Stimulated activated naive CD8-positive, alpha-beta T cell treated with anti-CD3 and anti-CD28 coated beads, Interleukin-15, Interleukin-2, amounts not matched to agents 100 ng/mL and 50 ng/mL, for 24 hours (primary cell): ENCODE measurements around the gene SLC25A40.
"Not testable (repeated sequence)": the region's sequence is repeated elsewhere in the genome, so short reads cannot be mapped to it uniquely, and the experiment has no call there.

Experiments
- H3K27ac Mint-ChIP-seq: one replicate; pipeline ENCODE4 v1.8.0; 2021; ENCODE audit warnings: mild to moderate bottlenecking, mixed read lengths
- H3K27me3 Mint-ChIP-seq: one replicate; pipeline ENCODE4 v1.8.0; 2021; ENCODE audit warnings: mixed read lengths
- H3K36me3 Mint-ChIP-seq: one replicate; pipeline ENCODE4 v1.8.0; 2021; ENCODE audit warnings: low read depth, mixed read lengths
- H3K4me1 Mint-ChIP-seq: one replicate; pipeline ENCODE4 v1.8.0; 2021; ENCODE audit warnings: low read depth, mixed read lengths
- H3K4me3 Mint-ChIP-seq: one replicate; pipeline ENCODE4 v1.8.0; 2021; ENCODE audit warnings: mild to moderate bottlenecking, mixed read lengths
- H3K9me3 Mint-ChIP-seq: one replicate; pipeline ENCODE4 v1.8.0; 2021; ENCODE audit warnings: mixed read lengths

Gene SLC25A40

DNA sequence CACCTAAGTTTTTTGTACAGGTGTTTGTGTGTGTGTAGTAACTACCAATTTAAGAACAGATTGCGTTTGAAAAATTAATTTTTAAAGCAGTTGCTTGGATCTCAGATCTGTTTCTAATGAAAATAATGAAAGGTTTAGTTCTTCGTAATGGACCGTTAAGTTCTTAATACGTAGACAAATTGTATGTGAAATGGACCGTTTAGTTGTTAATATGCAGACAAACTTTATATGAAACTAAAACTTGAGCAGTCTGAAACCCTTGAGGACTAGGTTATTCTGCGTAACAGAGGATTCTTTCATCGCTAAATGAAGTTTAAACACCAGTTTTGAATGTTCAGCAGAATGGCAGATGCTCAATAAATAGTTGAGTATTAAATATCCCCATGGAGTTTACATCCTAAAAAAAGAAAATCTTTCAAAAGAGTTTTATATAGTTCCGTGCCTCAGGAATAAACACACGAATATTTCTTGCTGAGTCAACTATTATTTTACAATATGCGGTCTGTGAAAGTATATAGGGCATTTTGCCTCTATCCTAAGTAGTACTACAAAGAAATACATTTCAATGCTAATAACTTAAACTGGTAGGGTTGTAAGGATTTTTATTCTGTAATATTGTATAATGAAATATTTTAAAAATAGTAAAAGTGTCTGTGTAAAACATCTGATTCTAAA lies 1.3 kb upstream of the SLC25A40 start:
- H3K36me3 Mint-ChIP-seq = peaks cover 58% of the 10 kb centered on the region
- peak overlapping the region; percentile 89 for H3K4me3 Mint-ChIP-seq
- peak overlapping the region; percentile 92 for H3K27ac Mint-ChIP-seq
- H3K9me3 Mint-ChIP-seq = peaks cover 4% of the 10 kb centered on the region
- no peaks in the 10 kb centered on the region for H3K27me3 Mint-ChIP-seq
- peaks cover 52% of the 10 kb centered on the region for H3K4me1 Mint-ChIP-seq

DNA sequence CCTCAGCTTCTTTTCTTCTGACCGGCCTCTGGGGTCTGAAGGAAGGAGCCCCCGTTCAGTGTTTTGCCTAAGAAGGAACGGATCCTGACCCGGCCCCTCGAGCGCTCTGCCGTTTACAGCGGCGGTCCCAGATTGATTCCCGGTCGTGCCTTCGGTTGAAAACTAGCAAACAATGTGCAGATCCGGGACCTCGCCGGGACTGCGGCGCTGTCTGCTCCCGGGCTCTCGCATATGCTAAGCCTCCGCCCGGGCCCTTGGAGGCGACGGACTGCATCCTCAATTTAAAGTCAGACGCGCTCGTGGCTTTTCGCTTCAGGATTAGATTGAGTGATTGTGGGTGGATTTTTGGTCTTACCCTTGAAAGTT lies 692 bp upstream of the SLC25A40 start:
- H3K36me3 Mint-ChIP-seq = peaks cover 58% of the 10 kb centered on the region
- peaks cover 11% of the 10 kb centered on the region for H3K9me3 Mint-ChIP-seq
- H3K27me3 Mint-ChIP-seq = no peaks in the 10 kb centered on the region
- H3K4me3 Mint-ChIP-seq = peak overlapping the region; percentile 89
- H3K4me1 Mint-ChIP-seq = peaks cover 58% of the 10 kb centered on the region
- peak overlapping the region; percentile 92 for H3K27ac Mint-ChIP-seq

DNA sequence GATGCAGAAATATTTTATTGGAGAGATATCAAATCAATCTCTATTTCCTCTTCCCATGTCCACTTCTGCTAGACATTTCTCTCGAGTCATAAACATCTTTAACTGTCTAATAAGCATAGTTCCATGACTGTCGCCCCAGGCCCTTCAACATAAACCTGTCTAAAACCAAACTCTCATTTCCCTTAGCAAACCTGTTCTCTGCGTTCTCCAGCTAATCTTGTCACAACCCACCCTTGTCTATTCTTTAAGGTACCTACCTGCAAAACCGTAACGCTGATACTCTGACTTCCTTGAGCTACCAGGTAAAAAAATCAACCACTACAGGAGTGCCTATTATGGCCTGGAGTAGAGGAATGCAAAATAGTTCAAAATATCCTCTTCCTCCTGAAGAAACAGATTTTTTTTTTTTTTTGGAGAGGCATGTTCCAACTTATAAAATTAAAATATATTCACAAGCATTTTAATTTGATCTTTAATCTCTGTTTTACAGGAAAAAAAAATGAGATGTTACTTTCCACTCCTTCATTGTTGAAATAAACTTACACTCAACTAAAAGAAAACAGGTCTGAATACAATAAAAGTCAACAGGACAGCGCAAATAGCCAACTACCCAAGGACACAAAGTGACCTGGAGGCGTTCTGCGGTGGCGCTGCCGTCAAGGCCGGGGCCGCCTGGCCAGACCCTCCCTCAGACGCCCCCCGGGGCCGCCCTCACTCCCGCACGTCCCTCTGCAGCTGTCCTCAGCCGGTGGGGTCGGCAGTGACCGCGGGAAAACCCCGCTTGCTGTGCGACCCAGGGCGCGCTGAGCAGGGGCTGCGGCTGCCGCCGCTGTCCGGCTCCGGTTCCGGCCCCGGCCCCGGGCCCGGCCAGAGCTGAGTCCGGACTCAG lies 765 bp downstream of the SLC25A40 start:
- Mint-ChIP-seq H3K9me3 (peaks cover 22% of the 10 kb centered on the region), H3K4me3 (peak overlapping the region; percentile 89), H3K4me1 (peaks cover 53% of the 10 kb centered on the region), H3K27ac (peak overlapping the region; percentile 56), H3K36me3 (peaks cover 59% of the 10 kb centered on the region), H3K27me3 (no peaks in the 10 kb centered on the region)

DNA sequence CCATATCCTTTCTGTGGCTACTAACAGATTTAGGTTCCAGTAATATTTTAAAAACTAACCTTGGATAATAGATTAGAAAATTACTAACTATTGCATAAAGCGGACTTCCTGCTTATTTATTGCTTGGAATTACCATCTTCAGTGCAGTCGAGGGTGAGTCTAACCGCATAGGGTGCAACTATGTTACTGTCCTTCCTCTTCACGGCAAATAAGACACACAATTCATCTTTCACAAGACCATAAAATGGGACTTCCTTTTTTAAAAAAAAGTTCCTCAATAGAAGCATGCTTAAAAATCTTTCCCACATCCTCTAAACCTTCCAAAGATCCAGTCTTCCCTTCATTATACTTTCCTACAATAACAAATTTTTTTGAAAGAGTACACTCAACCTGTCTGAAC lies 2.1 kb downstream of the SLC25A40 start:
- peak overlapping the region; percentile 3 for H3K27ac Mint-ChIP-seq
- H3K27me3 Mint-ChIP-seq = no peaks in the 10 kb centered on the region
- H3K4me1 Mint-ChIP-seq = peaks cover 44% of the 10 kb centered on the region
- H3K4me3 Mint-ChIP-seq = peak overlapping the region; percentile 89
- peaks cover 22% of the 10 kb centered on the region for H3K9me3 Mint-ChIP-seq
- peaks cover 57% of the 10 kb centered on the region for H3K36me3 Mint-ChIP-seq

DNA sequence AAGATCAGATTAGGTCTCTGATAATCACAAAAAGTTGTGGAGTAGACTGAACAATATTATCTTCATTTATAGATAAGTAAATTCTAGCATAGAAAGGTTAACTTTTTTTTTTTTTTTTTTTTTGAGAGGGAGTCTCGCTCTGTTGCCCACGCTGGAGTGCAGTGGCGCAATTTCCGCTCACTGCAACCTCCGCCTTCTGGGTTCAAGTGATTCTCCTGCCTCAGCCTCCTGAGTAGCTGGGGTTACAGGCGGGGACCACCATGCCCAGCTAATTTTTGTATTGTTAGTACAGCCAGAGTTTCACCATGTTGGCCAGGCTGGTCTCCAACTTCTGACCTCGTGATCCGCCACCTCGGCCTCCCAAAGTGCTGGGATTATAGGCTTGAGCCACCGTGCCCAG lies 2.8 kb downstream of the SLC25A40 start:
- H3K27ac Mint-ChIP-seq, H3K4me3 Mint-ChIP-seq, H3K27me3 Mint-ChIP-seq: not testable (repeated sequence)
- Mint-ChIP-seq H3K36me3 (peaks cover 57% of the 10 kb centered on the region), H3K9me3 (peaks cover 22% of the 10 kb centered on the region), H3K4me1 (peaks cover 37% of the 10 kb centered on the region)

DNA sequence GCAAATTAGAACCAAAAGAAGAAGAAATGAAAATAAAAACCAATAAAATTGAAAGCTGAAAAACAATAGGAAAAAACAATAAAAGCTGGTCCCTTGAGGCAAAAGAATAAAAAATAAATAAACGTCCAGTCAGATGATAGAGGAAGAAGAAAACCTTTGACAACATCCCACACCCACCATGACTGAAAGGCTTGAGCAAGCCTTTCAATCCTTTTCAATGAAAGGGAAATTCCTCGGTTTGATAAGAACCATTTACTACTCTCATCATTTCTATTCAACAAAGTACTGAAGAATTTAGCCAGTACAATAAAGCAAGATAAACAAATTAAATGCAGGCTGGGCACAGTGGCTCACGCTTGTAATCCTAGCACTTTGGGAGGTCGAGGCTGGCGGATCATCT lies 3.8 kb downstream of the SLC25A40 start:
- H3K27ac Mint-ChIP-seq = no peak overlapping the region
- H3K4me1 Mint-ChIP-seq = peaks cover 32% of the 10 kb centered on the region
- H3K9me3 Mint-ChIP-seq = peaks cover 22% of the 10 kb centered on the region
- peaks cover 61% of the 10 kb centered on the region for H3K36me3 Mint-ChIP-seq
- no peak overlapping the region for H3K4me3 Mint-ChIP-seq
- H3K27me3 Mint-ChIP-seq = no peaks in the 10 kb centered on the region

DNA sequence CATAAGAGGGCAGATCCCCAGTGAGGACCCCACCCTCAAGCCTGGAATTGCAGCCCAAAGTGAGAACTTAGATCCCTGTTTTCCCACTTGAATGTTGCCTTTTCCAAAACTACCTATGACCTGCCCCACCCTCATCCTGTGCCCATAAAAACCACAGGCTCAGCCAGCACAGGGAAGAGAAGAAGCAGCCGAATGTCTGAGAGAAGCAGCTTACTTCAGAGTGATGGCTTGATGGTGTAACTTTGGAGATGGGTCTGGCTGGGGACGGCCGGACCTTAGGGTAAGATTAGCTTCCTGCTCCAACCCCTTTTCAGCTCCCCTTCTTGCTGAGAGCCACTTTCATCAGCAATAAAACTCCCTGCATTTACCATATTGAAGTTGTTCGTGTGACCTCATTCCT lies 5.7 kb downstream of the SLC25A40 start:
- H3K27me3 Mint-ChIP-seq = no peaks in the 10 kb centered on the region
- H3K27ac Mint-ChIP-seq = no peak overlapping the region
- peaks cover 80% of the 10 kb centered on the region for H3K36me3 Mint-ChIP-seq
- H3K4me3 Mint-ChIP-seq = no peak overlapping the region
- H3K4me1 Mint-ChIP-seq = peaks cover 32% of the 10 kb centered on the region
- H3K9me3 Mint-ChIP-seq = peaks cover 36% of the 10 kb centered on the region

DNA sequence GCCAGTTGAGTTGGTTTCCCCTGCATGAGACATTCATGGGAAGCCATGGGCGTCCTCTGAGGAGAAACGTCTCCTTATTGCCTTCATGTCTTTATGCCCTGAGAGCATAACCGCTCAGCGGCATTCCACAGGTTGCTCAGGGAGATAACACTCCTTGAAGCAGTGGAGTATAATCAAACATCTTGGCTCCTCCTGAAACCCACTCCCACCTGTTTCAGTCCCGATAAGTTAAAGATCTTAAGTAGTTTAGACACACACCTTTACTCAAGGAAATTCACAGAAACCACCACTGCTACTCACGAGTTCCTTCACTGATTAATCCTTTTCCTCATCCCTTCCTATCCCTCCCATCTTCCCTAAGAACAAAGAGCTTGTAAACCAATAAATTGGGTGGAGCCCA lies 9.6 kb downstream of the SLC25A40 start:
- Mint-ChIP-seq H3K4me1 (peaks cover 13% of the 10 kb centered on the region), H3K36me3 (peaks cover 82% of the 10 kb centered on the region), H3K9me3 (peaks cover 34% of the 10 kb centered on the region)
- not testable (repeated sequence) for H3K4me3 Mint-ChIP-seq, H3K27me3 Mint-ChIP-seq, H3K27ac Mint-ChIP-seq

DNA sequence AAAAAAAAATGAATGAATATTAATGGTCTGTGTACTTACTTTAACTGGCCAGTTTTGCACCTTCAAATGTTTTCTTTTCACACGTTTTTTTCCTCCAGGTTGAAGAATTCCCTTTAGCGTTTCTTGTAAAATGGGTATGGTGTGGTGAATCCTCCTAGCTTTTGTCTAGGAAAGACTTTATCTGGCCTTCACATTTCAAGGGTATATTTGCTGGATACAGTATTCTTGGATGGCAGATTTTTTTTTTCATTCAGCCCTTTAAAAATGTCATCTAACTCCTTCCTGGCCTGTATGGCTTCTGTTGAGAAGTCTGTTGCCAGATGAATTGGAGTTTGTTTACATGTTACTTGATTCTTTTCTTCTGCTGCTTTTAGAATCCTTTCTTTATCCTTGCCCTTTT lies 10.1 kb downstream of the SLC25A40 start:
- Mint-ChIP-seq H3K4me3 (no peak overlapping the region), H3K36me3 (peaks cover 78% of the 10 kb centered on the region), H3K27ac (no peak overlapping the region), H3K27me3 (no peaks in the 10 kb centered on the region), H3K4me1 (peaks cover 13% of the 10 kb centered on the region), H3K9me3 (peaks cover 32% of the 10 kb centered on the region)

DNA sequence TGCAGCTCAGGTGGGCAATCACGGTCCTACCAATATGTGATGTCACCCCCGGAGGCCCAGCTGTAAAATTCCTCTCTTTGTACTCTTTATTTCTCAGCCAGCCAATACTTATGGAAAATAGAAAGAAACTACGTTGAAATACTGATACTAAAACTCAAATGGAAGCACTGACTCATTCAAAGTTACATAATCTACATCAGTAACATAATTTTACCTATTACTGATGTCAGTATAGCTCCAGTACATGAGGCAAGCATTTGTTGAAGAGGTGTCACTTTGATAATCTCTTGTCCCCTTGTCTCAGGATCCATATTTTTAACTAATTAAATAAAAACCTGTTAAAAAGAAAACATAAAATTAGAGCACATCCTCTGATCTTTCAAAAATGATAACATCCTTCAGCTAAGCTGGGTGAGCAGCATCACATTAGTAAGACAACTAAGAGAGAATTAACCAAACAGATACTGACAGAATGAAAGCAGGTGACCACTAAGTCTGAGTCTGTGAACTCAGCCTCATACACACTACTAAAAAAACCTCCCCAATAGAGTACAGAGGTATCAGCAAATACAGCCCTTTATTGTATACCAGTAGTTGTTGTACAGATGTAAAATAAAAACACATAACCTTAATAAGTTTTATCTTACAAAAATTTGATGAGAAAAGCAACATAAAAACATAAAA lies 17.6 kb downstream of the SLC25A40 start:
- Mint-ChIP-seq H3K36me3 (peaks cover 57% of the 10 kb centered on the region), H3K27ac (peak overlapping the region; percentile 57), H3K9me3 (peaks cover under 1% of the 10 kb centered on the region), H3K4me1 (peaks cover 24% of the 10 kb centered on the region), H3K4me3 (no peak overlapping the region), H3K27me3 (no peaks in the 10 kb centered on the region)

DNA sequence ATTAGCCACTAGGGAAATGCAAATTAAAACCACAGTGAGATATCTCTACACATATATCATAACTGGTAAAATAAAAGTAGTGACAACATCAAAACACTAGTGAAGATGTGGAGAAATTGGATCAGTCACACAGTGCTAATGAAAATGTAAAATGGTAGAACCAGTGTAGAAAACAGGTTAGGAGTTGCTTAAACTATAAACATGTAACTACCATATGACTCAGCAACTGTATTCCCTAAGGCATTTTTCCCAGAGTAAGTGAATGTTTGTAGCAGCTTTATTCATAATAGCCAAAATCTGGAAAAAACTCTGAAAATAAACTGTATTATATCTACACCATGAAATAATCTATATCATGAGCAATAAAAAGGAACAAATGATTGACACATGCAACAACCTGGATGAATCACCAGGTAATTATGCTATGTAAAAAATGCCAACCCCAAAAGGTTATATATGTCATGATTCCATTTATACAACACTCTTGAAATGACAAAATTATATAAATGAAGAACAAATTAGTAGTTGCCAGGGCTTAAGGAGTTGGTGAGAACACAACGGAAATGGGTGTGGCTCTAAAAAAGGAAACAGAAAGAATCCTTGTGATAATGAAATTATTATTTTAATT lies 22.8 kb downstream of the SLC25A40 start:
- H3K27ac Mint-ChIP-seq = no peak overlapping the region
- no peak overlapping the region for H3K4me3 Mint-ChIP-seq
- H3K9me3 Mint-ChIP-seq = no peaks in the 10 kb centered on the region
- peaks cover 62% of the 10 kb centered on the region for H3K36me3 Mint-ChIP-seq
- H3K27me3 Mint-ChIP-seq = no peaks in the 10 kb centered on the region
- H3K4me1 Mint-ChIP-seq = peaks cover 28% of the 10 kb centered on the region

DNA sequence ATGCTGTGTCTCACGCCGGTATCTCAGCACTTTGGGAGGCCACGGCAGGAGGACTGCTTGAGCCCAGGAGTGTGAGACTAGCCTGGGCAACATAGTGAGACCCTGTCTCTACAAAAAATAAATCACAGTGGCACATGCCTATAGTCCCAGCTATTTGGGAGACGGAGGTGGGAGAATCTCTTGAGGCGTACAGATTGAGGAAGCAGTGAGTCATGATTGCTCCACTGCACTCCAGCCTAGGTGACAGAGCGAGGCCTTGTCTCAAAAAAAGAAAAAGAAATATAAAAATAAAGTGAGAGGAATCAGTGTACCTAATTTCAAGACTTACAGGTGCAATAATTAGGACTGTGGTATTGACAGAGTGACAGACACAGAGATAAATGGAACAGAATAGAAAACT lies 23.9 kb downstream of the SLC25A40 start:
- no peak overlapping the region for H3K27ac Mint-ChIP-seq
- H3K27me3 Mint-ChIP-seq = no peaks in the 10 kb centered on the region
- H3K4me3 Mint-ChIP-seq = no peak overlapping the region
- H3K36me3 Mint-ChIP-seq = peaks cover 51% of the 10 kb centered on the region
- H3K4me1 Mint-ChIP-seq = peaks cover 24% of the 10 kb centered on the region
- no peaks in the 10 kb centered on the region for H3K9me3 Mint-ChIP-seq

DNA sequence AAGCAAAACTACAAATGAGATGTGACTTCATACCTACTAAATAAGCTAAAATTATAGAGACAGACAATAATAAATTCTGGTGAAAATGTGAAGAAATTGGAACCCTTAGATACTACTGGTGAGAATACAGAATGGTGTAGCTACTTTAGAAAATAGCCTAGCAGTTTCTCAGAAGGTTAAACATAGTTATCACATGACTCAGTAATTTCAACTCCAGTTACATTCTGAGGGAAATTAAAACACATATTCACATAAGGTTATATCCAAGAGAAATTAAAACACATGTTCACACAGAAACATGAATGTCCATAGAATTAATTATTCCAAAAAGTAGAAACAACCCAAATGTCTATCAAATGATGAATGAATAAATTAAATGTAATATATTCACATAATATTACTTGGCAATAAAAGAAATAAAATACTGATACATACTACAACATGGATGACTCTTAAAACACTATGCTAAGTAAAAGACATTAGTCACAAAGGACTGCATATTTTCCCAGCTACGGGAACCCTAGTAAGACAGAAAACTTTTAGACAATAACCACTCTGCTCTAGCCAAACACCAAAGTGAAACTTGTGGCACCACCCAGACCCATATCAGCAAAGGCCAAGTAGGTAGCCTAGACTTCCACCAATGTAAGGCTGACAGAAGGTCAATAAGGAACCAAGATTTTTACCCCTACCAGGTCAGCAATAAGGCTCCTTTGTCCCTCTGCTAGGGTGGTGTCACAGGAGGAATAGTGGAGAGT lies 25.1 kb downstream of the SLC25A40 start:
- no peaks in the 10 kb centered on the region for H3K9me3 Mint-ChIP-seq

DNA sequence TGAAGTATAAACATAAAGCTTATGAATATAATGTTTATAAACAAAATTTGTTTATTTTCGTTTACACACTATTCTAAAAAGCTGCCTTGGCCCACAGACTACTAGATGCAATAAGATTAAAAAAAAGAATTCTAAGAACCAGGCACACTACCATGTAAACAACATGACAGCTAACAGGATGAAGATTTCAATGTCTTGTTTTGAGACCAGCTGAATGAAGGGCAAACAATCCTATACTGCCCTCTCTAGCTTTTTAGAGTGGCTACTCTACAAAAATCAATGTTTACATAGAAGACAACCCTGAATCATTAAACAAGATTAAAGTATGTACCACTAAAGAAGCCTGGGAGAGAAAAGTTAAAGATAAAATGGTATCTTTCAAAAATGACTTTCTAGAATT lies 38.6 kb downstream of the SLC25A40 start:
- Mint-ChIP-seq H3K9me3 (no peaks in the 10 kb centered on the region), H3K36me3 (peaks cover 28% of the 10 kb centered on the region), H3K27ac (no peak overlapping the region), H3K4me1 (no peaks in the 10 kb centered on the region), H3K27me3 (no peaks in the 10 kb centered on the region), H3K4me3 (no peak overlapping the region)

More for the DNA sequence above, 25.1 kb downstream of the SLC25A40 start:
- H3K4me3 Mint-ChIP-seq = no peak overlapping the region
- H3K36me3 Mint-ChIP-seq = peaks cover 53% of the 10 kb centered on the region
- no peaks in the 10 kb centered on the region for H3K27me3 Mint-ChIP-seq
- H3K4me1 Mint-ChIP-seq = peaks cover 24% of the 10 kb centered on the region
- no peak overlapping the region for H3K27ac Mint-ChIP-seq
